Measurements from ENCODE around the gene IRF5.

IRF5 gene

DNA sequence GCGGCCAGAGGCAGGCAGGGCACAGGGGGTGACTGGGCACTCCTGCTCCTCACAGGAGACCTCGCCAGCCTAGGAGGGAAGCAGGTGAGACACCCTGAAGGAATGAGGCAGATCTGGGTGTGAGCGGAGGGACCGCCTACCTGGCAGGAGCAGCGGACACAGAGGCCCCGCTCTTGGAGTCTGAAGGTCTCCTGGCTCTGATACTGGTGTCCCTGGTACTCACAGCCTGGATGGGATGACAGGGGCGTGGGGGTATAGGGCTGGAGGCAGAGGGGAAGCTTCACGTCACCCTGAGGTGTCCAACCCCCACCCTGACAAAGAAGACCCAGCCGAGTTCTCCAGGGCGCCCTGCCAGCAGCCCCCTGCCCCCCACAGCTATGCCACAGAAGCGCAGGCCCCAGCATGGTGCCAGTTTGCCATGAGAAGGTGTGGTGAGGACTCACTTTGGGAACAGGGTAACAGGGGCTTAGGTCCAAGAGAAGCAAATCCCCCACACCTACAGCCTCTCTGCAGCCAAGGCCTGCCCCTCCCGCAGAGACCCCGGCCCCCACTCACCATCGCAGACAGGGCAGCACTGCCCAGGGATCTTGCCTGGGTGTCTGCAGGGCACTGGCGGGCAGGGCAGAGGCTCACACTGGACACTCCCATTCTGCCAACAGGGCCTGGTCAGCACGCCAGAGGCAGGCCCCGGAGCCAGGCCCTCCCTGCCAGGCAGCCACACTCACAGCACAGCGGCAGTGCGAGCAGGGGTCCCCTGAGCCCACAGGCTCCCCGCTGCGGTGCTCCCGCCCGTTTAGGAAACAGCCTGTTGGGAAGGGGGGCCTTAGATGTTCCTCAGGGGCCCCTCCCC lies 44.3 kb upstream of the IRF5 start:
- Histone ChIP-seq H3K4me3 (ENCODE audit: severe bottlenecking) (no peak overlapping the region), H3K36me3 (ENCODE audit: low read depth) (no peaks in the 10 kb centered on the region), H3K27ac (ENCODE audit: poor library complexity, severe bottlenecking) (peak overlapping the region; percentile 59), H3K9me3 (ENCODE audit: severe bottlenecking) (no peaks in the 10 kb centered on the region), H3K27me3 (ENCODE audit: insufficient read depth, poor library complexity, severe bottlenecking) (no peaks in the 10 kb centered on the region), H3K4me1 (ENCODE audit: insufficient read depth, poor library complexity, severe bottlenecking) (peaks cover 46% of the 10 kb centered on the region)
- ATAC-seq (ENCODE audit: low read depth), result peak; percentile 93
- peak; percentile 95 for DNase-seq (ENCODE audit: low spot score)
- TF ChIP-seq CTCF (IDR thresholded peaks at IDR 0.05; ENCODE audit: poor library complexity, severe bottlenecking), result no peak

- Histone ChIP-seq H3K9me3 (ENCODE audit: severe bottlenecking) (no peaks in the 10 kb centered on the region), H3K4me1 (ENCODE audit: insufficient read depth, poor library complexity, severe bottlenecking) (peaks cover 42% of the 10 kb centered on the region), H3K27ac (ENCODE audit: poor library complexity, severe bottlenecking) (peak overlapping the region; percentile 59), H3K27me3 (ENCODE audit: insufficient read depth, poor library complexity, severe bottlenecking) (no peaks in the 10 kb centered on the region), H3K4me3 (ENCODE audit: severe bottlenecking) (no peak overlapping the region), H3K36me3 (ENCODE audit: low read depth) (no peaks in the 10 kb centered on the region)
- no peak for ATAC-seq (ENCODE audit: low read depth)
- no peak for TF ChIP-seq CTCF (IDR thresholded peaks at IDR 0.05; ENCODE audit: poor library complexity, severe bottlenecking)
- DNase-seq (ENCODE audit: low spot score), result peak; percentile 36
Observed at GRCh38 chr7:128894101-128894440, 43.7 kb upstream of the IRF5 start.

DNA sequence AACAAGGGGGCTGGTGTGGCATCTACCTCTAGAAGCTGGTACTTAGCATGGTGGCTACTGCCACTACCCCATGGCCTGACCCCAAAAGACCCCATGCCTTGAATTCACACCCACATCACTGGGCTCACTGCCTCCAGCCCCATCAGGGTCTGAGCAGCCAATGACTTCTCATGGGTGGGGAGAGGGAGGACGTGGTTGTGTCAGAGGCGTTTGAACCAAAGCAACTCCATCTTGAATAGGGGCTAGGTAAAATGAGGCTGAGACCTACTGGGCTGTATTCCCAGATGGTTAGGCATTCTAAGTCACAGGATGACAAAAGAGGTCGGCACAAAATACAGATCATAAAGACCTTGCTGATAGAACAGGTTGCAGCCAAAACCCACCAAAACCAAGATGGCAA lies 42.4 kb upstream of the IRF5 start:
- Histone ChIP-seq H3K9me3 (ENCODE audit: severe bottlenecking) (no peaks in the 10 kb centered on the region), H3K4me1 (ENCODE audit: insufficient read depth, poor library complexity, severe bottlenecking) (peaks cover 37% of the 10 kb centered on the region)
- ATAC-seq (ENCODE audit: low read depth), result no peak

DNA sequence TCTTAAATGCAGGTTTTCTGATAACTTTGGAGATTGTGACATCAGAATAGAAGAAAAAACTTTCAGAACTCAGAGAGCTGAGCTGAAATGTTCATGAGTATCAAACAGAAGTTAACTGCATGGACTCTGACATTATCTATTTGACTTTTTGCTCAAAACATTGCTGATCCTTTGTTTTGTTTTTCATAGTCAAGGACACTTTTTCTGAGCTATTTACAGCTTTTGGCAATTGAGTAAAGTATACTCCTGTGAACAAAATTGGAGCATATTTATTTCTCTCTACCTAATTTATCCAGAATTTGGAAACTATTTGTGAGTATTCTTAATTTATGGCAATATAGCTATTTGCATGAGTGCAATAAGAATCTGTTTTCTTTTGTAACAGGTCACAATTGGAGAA lies 38.3 kb upstream of the IRF5 start:
- Histone ChIP-seq H3K27ac (ENCODE audit: poor library complexity, severe bottlenecking) (no peak overlapping the region), H3K27me3 (ENCODE audit: insufficient read depth, poor library complexity, severe bottlenecking) (no peaks in the 10 kb centered on the region), H3K36me3 (ENCODE audit: low read depth) (no peaks in the 10 kb centered on the region), H3K4me1 (ENCODE audit: insufficient read depth, poor library complexity, severe bottlenecking) (peaks cover 21% of the 10 kb centered on the region), H3K4me3 (ENCODE audit: severe bottlenecking) (no peak overlapping the region), H3K9me3 (ENCODE audit: severe bottlenecking) (no peaks in the 10 kb centered on the region)
- no peak for DNase-seq (ENCODE audit: low spot score)
- TF ChIP-seq CTCF (IDR thresholded peaks at IDR 0.05; ENCODE audit: poor library complexity, severe bottlenecking), result no peak
- no peak for ATAC-seq (ENCODE audit: low read depth)

More for the DNA sequence above, 42.4 kb upstream of the IRF5 start:
- Histone ChIP-seq H3K27me3 (ENCODE audit: insufficient read depth, poor library complexity, severe bottlenecking) (no peaks in the 10 kb centered on the region), H3K36me3 (ENCODE audit: low read depth) (no peaks in the 10 kb centered on the region), H3K4me3 (ENCODE audit: severe bottlenecking) (no peak overlapping the region), H3K27ac (ENCODE audit: poor library complexity, severe bottlenecking) (no peak overlapping the region)
- peak; percentile 16 for DNase-seq (ENCODE audit: low spot score)
- no peak for TF ChIP-seq CTCF (IDR thresholded peaks at IDR 0.05; ENCODE audit: poor library complexity, severe bottlenecking)

DNA sequence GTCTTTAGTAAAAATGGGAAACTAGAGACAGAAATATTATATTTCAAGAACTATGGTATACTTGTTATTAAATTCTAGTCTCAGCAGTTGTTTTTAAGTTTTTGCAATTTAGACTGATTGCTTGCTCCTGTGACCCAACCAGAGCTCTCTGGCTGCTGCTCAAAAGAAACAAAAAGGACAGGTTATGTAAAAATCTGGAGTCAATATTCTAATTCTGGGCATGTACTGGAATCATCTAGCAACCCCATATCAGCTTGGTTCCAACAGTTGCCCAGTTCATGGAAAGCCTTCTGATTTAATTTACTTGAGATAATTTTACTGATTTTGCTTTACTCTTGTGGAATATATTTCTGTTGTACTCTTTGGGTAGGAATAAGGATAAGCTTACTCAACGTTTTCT lies 37.5 kb upstream of the IRF5 start:
- Histone ChIP-seq H3K9me3 (ENCODE audit: severe bottlenecking) (no peaks in the 10 kb centered on the region), H3K4me3 (ENCODE audit: severe bottlenecking) (no peak overlapping the region), H3K36me3 (ENCODE audit: low read depth) (no peaks in the 10 kb centered on the region), H3K4me1 (ENCODE audit: insufficient read depth, poor library complexity, severe bottlenecking) (peaks cover 21% of the 10 kb centered on the region), H3K27ac (ENCODE audit: poor library complexity, severe bottlenecking) (no peak overlapping the region), H3K27me3 (ENCODE audit: insufficient read depth, poor library complexity, severe bottlenecking) (no peaks in the 10 kb centered on the region)
- ATAC-seq (ENCODE audit: low read depth) (no peak), DNase-seq (ENCODE audit: low spot score) (no peak)
- no peak for TF ChIP-seq CTCF (IDR thresholded peaks at IDR 0.05; ENCODE audit: poor library complexity, severe bottlenecking)

All from RWPE2 (cell line).